HepG2 (cell line): Measurements from ENCODE around the gene CNBD2. TPM values are rescaled to one million over a fixed set of nuclear protein-coding genes. Genes with fewer than 3 reads are reported as not detected.

Experiments
- ATF7 ChIP-seq, 2 experiments: fragments of 450-650 bp in 1 of 2; sonication (generic) in 1 of 2; formaldehyde crosslinking in 1 of 2; IDR thresholded peaks; 2 replicates each; pipeline versions ENCODE4 v1.4.0 to v1.6.1; 2016 to 2020; ENCODE audit warnings: antibody characterized with exemption in 1 of 2, mild to moderate bottlenecking in 1 of 2, missing genetic modification reagents in 1 of 2
- ISL2 ChIP-seq: sonication (generic); formaldehyde crosslinking; IDR thresholded peaks from 2 replicates; pipeline ENCODE4 v1.5.0; 2020; ENCODE audit warnings: missing genetic modification reagents
- PAX8 ChIP-seq: sonication (generic); formaldehyde crosslinking; IDR thresholded peaks from 2 replicates; pipeline ENCODE4 v1.8.0; 2022; ENCODE audit warnings: mild to moderate bottlenecking, missing genetic modification reagents, borderline replicate concordance
- RAD51 ChIP-seq: fragments of 450-650 bp; IDR thresholded peaks from 2 replicates; pipeline ENCODE4 v1.6.1; 2016; ENCODE audit warnings: borderline replicate concordance
- YEATS2 ChIP-seq: sonication (generic); formaldehyde crosslinking; IDR thresholded peaks from 2 replicates; pipeline ENCODE4 v1.4.0; 2020; ENCODE audit warnings: missing genetic modification reagents, borderline replicate concordance
- ZNF407 ChIP-seq: sonication (generic); formaldehyde crosslinking; IDR thresholded peaks from one replicate; pipeline ENCODE4 v1.5.1; 2020; ENCODE audit warnings: mild to moderate bottlenecking, missing genetic modification reagents; ENCODE audit errors: not compliant biosample characterization
- ZNF549 ChIP-seq: sonication (generic); formaldehyde crosslinking; IDR thresholded peaks from 2 replicates; pipeline ENCODE4 v1.5.0; 2020; ENCODE audit warnings: missing genetic modification reagents
- ZNF576 ChIP-seq: sonication (generic); formaldehyde crosslinking; IDR thresholded peaks from 2 replicates; pipeline ENCODE4 v1.4.0; 2020; ENCODE audit warnings: mild to moderate bottlenecking, missing genetic modification reagents
- ZNF614 ChIP-seq: IDR thresholded peaks from 2 replicates; pipeline ENCODE4 v1.6.1; 2018; ENCODE audit warnings: missing biosample characterization, missing genetic modification reagents, inconsistent platforms, borderline replicate concordance
- ZNF672 ChIP-seq: sonication (generic); formaldehyde crosslinking; IDR thresholded peaks from 2 replicates; pipeline ENCODE4 v1.8.1; 2022; ENCODE audit warnings: missing genetic modification reagents
- polyA plus RNA-seq, 8 experiments: library from polyadenylated mRNA; depleted of rRNA in 3 of 8; stranded (reverse) in 7 of 8; unstranded in 1 of 8; fragments of >200 nt; fragmentation: Illumina TruSeq in 4 of 8; extraction: Trizol in 4 of 8; gene quantifications; 2 replicates each; pipeline versions ENCODE4 v1.2.1 to v1.2.3, GENCODE V29; 2011 to 2016; ENCODE audit warnings: low read depth in 4 of 8, missing spikeins in 1 of 8, mixed read lengths in 1 of 8; ENCODE audit not compliant: insufficient read depth in 1 of 8
- total RNA-seq, 5 experiments: library from RNA; depleted of rRNA; stranded (reverse); fragments of >200 nt; fragmentation: Illumina TruSeq; extraction: Trizol; gene quantifications; 2 replicates each; pipeline ENCODE4 v1.2.3, GENCODE V29; 2016; ENCODE audit warnings: low read depth in 1 of 5
- TF ChIP-seq, protein P1 (sequence below): sonication (generic); formaldehyde crosslinking; IDR thresholded peaks from 2 replicates; pipeline ENCODE4 v1.5.0; 2020; ENCODE audit warnings: mild to moderate bottlenecking, missing genetic modification reagents
- TF ChIP-seq, protein P2 (sequence below): IDR thresholded peaks from 2 replicates; pipeline ENCODE4 v1.6.1; 2016; ENCODE audit warnings: missing compliant biosample characterization, missing genetic modification reagents, borderline replicate concordance
- TF ChIP-seq, protein P3 (sequence below): sonication (generic); formaldehyde crosslinking; IDR thresholded peaks from 2 replicates; pipeline ENCODE4 v1.4.0; 2020; ENCODE audit warnings: missing genetic modification reagents
- TF ChIP-seq, protein P4 (sequence below): sonication (generic); formaldehyde crosslinking; IDR thresholded peaks from 2 replicates; pipeline ENCODE4 v1.8.1; 2023; ENCODE audit warnings: mild to moderate bottlenecking, missing genetic modification reagents, borderline replicate concordance

The CNBD2 gene
- total and polyA plus RNA-seq, 2 of the 13 experiments (the other 11 are each of a cell fraction or from before 2014, with no cell fraction given): 12.4 to 22.8 TPM

GRCh38 chr20:36064658-36065426 lies 96.5 kb downstream of the CNBD2 start (continued):
- TF ChIP-seq, protein P1, sequence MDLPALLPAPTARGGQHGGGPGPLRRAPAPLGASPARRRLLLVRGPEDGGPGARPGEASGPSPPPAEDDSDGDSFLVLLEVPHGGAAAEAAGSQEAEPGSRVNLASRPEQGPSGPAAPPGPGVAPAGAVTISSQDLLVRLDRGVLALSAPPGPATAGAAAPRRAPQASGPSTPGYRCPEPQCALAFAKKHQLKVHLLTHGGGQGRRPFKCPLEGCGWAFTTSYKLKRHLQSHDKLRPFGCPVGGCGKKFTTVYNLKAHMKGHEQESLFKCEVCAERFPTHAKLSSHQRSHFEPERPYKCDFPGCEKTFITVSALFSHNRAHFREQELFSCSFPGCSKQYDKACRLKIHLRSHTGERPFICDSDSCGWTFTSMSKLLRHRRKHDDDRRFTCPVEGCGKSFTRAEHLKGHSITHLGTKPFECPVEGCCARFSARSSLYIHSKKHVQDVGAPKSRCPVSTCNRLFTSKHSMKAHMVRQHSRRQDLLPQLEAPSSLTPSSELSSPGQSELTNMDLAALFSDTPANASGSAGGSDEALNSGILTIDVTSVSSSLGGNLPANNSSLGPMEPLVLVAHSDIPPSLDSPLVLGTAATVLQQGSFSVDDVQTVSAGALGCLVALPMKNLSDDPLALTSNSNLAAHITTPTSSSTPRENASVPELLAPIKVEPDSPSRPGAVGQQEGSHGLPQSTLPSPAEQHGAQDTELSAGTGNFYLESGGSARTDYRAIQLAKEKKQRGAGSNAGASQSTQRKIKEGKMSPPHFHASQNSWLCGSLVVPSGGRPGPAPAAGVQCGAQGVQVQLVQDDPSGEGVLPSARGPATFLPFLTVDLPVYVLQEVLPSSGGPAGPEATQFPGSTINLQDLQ (CRISPR knock-in tag): 0 out of 2 replicates have a peak, but pooled peaks have one; percentile 68
- TF ChIP-seq ZNF407 (CRISPR knock-in tag): peak; percentile 91
- TF ChIP-seq, protein P2, sequence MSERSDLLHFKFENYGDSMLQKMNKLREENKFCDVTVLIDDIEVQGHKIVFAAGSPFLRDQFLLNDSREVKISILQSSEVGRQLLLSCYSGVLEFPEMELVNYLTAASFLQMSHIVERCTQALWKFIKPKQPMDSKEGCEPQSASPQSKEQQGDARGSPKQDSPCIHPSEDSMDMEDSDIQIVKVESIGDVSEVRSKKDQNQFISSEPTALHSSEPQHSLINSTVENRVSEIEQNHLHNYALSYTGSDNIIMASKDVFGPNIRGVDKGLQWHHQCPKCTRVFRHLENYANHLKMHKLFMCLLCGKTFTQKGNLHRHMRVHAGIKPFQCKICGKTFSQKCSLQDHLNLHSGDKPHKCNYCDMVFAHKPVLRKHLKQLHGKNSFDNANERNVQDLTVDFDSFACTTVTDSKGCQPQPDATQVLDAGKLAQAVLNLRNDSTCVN: 0 out of 2 replicates have a peak, but pooled peaks have one; percentile 34
- peak; percentile 56; the same call in 1 of the 2 replicates for TF ChIP-seq YEATS2 (CRISPR knock-in tag)
- no peak for TF ChIP-seq ZNF672 (CRISPR knock-in tag)
- no peak for TF ChIP-seq ATF7 (IDR thresholded peaks at IDR 0.05)
- TF ChIP-seq ATF7 (CRISPR knock-in tag; IDR thresholded peaks at IDR 0.05): no peak
- no peak for TF ChIP-seq ZNF576
- TF ChIP-seq ZNF614 (CRISPR knock-in tag): peak; percentile 11; the same call in 1 of the 2 replicates
- TF ChIP-seq, protein P3, sequence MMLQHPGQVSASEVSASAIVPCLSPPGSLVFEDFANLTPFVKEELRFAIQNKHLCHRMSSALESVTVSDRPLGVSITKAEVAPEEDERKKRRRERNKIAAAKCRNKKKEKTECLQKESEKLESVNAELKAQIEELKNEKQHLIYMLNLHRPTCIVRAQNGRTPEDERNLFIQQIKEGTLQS (CRISPR knock-in tag): peak; percentile 16; the same call in 1 of the 2 replicates
- TF ChIP-seq, protein P4, sequence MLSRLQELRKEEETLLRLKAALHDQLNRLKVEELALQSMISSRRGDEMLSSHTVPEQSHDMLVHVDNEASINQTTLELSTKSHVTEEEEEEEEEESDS (CRISPR knock-in tag): no peak; the same call in 1 of the 2 replicates
- no peak for TF ChIP-seq ZNF549
- TF ChIP-seq ISL2 (CRISPR knock-in tag): no peak; the same call in 1 of the 2 replicates
- no peak for TF ChIP-seq RAD51
- no peak for TF ChIP-seq PAX8 (CRISPR knock-in tag)
